Measurements from ENCODE around the gene SMARCD1.
"Not testable (repeated sequence)": the region's sequence is repeated elsewhere in the genome, so short reads cannot be mapped to it uniquely, and the experiment has no call there.

SMARCD1 gene

GRCh38 chr12:50112456-50113218, 27.5 kb downstream of the SMARCD1 start:
- DNase-seq (ENCODE audit: low read depth in 1 of 2, low spot score in 1 of 2) = no peak
- TF ChIP-seq JUND (IDR thresholded peaks at IDR 0.05; ENCODE audit: low read depth) = no peak

DNA sequence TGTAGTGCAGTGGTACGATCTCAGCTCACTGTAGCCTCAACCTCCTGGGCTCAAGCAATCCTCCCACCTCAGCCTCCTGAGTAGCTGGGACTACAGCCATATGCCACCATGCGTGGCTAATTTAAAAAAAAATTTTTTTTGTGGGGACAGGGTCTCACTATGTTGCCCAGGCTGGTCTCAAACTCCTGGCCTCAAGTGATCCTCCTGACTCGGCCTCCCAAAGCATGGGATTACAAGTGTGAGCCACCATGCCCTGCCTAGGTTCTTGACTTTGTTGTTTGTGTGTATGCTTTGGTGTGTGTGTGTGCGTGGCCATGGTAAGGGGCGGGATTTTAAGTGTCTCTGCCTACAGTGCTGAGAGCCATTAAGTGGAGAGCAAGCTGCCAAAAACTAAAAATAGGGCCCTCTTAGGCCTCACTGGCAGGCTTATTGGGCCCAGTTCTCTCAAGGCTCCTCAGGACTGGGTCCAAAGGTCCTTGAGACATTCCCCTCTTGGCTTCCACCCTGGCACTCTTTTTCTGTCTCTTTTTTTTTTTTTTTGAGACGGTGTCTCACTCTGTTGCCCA, 32.0 kb downstream of the SMARCD1 start:
- no peak for DNase-seq (ENCODE audit: low read depth in 1 of 2, low spot score in 1 of 2)
- no peak for TF ChIP-seq JUND (IDR thresholded peaks at IDR 0.05; ENCODE audit: low read depth)
- in situ Hi-C loops (cut with HindIII; ENCODE audit: low pct_unique_long_range_greater_than_20kb, low sequenced_read_pairs) = no loop called here

More at GRCh38 chr12:50112456-50113218, 27.5 kb downstream of the SMARCD1 start:
- in situ Hi-C loops (cut with HindIII; ENCODE audit: low pct_unique_long_range_greater_than_20kb, low sequenced_read_pairs) = no loop called here

- in situ Hi-C loops (cut with HindIII; ENCODE audit: low pct_unique_long_range_greater_than_20kb, low sequenced_read_pairs) = no loop called here
These were observed 34.2 kb downstream of the SMARCD1 start for GRCh38 chr12:50119387-50119786.

GRCh38 chr12:50120521-50120920, 35.4 kb downstream of the SMARCD1 start:
- in situ Hi-C loops (cut with HindIII; ENCODE audit: low pct_unique_long_range_greater_than_20kb, low sequenced_read_pairs) = no loop called here
- no peak for TF ChIP-seq JUND (IDR thresholded peaks at IDR 0.05; ENCODE audit: low read depth)
- no peak for DNase-seq (ENCODE audit: low read depth in 1 of 2, low spot score in 1 of 2)

More at GRCh38 chr12:50119387-50119786, 34.2 kb downstream of the SMARCD1 start:
- no peak for DNase-seq (ENCODE audit: low read depth in 1 of 2, low spot score in 1 of 2)
- TF ChIP-seq JUND (IDR thresholded peaks at IDR 0.05; ENCODE audit: low read depth) = no peak

DNA sequence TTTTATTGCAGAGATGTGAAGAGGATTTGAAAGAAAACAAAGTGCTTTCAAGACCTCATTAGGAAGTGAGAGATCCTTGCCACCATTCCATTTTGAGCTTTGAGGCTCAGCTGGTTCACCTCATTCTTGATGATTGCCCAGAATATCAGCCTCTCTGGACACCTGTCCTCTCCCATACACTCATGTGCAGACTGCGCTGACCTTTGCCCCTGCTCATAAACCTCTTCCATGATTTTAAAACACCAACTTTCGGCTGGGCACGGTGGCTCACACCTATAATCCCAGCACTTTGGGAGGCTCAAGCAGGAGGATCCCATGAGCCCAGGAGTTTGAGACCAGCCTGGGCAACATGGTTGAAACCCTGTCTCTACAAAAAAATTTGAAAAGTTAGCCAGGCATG, 35.8 kb downstream of the SMARCD1 start:
- DNase-seq (ENCODE audit: low read depth in 1 of 2, low spot score in 1 of 2) = no peak
- TF ChIP-seq JUND (IDR thresholded peaks at IDR 0.05; ENCODE audit: low read depth) = no peak
- in situ Hi-C loops (cut with HindIII; ENCODE audit: low pct_unique_long_range_greater_than_20kb, low sequenced_read_pairs) = no loop called here

DNA sequence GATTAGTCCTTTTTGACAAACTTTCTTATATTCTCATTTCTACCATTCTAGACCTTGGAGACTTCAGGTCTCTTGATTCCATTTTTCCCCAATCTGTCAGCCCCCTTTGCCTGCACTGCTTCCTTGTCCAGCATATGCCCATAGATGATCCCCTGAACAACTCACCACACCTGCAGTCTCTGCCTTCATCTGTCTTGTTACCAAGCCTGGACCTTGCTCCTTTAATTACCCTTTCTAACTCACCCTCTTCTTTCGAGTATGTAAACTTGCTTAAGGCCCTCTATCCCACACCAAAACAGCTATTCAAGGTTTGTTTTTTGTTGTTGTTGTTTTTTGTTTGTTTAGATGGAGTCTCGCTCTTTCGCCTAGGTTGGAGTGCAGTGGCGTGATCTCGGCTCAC, 36.5 kb downstream of the SMARCD1 start:
- DNase-seq (ENCODE audit: low read depth in 1 of 2, low spot score in 1 of 2) = no peak
- TF ChIP-seq JUND (IDR thresholded peaks at IDR 0.05; ENCODE audit: low read depth) = no peak
- in situ Hi-C loops (cut with HindIII; ENCODE audit: low pct_unique_long_range_greater_than_20kb, low sequenced_read_pairs) = no loop called here

- no peak for TF ChIP-seq JUND (IDR thresholded peaks at IDR 0.05; ENCODE audit: low read depth)
- in situ Hi-C loops (cut with HindIII; ENCODE audit: low pct_unique_long_range_greater_than_20kb, low sequenced_read_pairs) = no loop called here
- no peak for DNase-seq (ENCODE audit: low read depth in 1 of 2, low spot score in 1 of 2)
These were observed 38.1 kb downstream of the SMARCD1 start for GRCh38 chr12:50123203-50123602.

GRCh38 chr12:50127546-50127945, 42.4 kb downstream of the SMARCD1 start:
- no peak for DNase-seq (ENCODE audit: low read depth in 1 of 2, low spot score in 1 of 2)
- TF ChIP-seq JUND (IDR thresholded peaks at IDR 0.05; ENCODE audit: low read depth) = no peak
- in situ Hi-C loops (cut with HindIII; ENCODE audit: low pct_unique_long_range_greater_than_20kb, low sequenced_read_pairs) = no loop called here

DNA sequence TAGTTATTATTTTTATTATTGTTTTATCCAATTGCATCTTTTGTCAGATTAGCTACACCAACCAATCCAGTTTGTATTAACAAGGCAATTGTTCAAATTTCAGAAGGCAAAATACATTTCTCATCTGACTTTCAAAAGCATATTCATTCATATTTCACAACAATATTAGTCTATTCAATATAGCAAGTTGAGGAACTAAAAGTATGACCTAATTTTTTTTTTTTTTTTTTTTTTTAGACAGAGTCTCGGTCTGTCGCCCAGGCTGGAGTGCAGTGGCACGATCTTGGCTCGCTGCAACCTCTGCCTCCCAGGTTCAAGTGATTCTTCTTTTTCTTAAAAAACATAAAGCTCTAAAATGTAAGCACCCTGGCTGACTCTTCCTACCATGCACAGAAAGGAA, 44.1 kb downstream of the SMARCD1 start:
- in situ Hi-C loops (cut with HindIII; ENCODE audit: low pct_unique_long_range_greater_than_20kb, low sequenced_read_pairs) = no loop called here

DNA sequence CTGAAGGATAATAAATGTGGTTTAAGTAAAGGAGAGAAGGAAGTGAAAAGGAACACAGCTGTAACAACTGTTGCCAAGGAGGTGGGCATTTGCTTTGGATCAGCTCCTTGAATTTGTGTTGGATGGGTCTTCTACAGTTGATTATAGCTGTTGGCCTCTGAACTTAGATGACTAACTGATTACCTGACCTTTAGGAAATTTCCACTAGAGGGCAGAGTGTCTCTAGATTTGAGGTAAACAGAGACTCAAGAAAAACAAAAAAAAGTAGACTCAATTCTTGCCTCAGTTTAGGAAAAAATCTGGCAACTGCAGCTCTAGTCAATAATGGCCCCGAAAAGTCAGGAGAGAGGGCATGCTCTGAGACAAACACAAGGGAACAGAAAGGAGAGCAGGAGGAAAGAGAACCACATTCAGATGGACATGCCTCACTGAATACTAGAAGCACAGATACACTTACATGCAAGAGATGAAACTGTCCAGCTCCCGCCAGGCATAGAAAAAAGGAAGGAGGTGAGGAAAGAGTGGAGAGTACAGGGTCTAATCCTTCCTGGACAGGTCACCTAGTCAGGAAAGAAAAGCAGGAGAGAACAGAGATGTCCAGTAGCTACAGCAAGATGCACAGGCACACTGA, 47.5 kb downstream of the SMARCD1 start:
- DNase-seq (ENCODE audit: low read depth in 1 of 2, low spot score in 1 of 2) = peak; percentile 29 to 64
- no peak for TF ChIP-seq JUND (IDR thresholded peaks at IDR 0.05; ENCODE audit: low read depth)
- in situ Hi-C loops (cut with HindIII; ENCODE audit: low pct_unique_long_range_greater_than_20kb, low sequenced_read_pairs) = no loop called here

More for the DNA sequence above, 44.1 kb downstream of the SMARCD1 start:
- TF ChIP-seq JUND (IDR thresholded peaks at IDR 0.05; ENCODE audit: low read depth) = no peak
- no peak for DNase-seq (ENCODE audit: low read depth in 1 of 2, low spot score in 1 of 2)

DNA sequence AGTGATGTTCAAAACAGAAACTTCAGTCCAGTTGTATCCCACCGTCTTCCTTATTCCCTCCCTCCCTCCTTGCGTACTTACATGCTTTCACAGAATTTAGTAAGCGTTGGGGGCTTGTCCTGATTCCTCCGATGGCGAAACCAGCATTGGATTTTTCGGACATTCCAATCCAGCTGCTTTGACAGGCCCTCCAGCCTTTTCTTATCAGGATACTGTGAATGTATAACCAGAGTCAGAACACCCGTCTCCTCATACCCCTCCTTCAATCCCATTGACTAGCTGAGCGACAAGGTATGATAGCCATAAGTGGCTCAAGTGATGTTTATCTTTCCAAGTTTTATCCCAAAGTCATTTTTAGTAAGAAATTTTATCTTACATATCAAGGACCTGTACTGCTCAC, 57.9 kb downstream of the SMARCD1 start:
- no peak for TF ChIP-seq JUND (IDR thresholded peaks at IDR 0.05; ENCODE audit: low read depth)
- in situ Hi-C loops (cut with HindIII; ENCODE audit: low pct_unique_long_range_greater_than_20kb, low sequenced_read_pairs) = no loop called here
- DNase-seq (ENCODE audit: low read depth in 1 of 2, low spot score in 1 of 2) = no peak

DNA sequence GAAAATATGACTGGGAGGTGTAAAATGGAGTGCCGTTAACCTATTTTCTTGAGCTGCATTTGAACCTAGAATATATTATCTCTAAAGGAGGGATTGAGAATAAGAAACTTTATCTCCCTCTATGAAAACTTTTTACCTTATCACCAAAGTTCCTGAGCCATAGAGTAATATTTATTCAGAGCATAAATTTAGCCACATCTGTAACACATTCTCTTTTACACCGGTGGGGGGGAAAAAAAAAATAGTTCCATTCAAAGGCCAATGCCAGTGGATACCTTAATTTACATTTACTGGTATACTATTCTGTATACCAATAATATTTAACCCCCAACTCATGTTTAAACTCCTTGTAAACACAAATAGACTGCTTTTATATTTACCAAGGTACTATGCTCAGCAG, 60.3 kb downstream of the SMARCD1 start:
- in situ Hi-C loops (cut with HindIII; ENCODE audit: low pct_unique_long_range_greater_than_20kb, low sequenced_read_pairs) = no loop called here
- no peak for TF ChIP-seq JUND (IDR thresholded peaks at IDR 0.05; ENCODE audit: low read depth)
- DNase-seq (ENCODE audit: low read depth in 1 of 2, low spot score in 1 of 2) = no peak

DNA sequence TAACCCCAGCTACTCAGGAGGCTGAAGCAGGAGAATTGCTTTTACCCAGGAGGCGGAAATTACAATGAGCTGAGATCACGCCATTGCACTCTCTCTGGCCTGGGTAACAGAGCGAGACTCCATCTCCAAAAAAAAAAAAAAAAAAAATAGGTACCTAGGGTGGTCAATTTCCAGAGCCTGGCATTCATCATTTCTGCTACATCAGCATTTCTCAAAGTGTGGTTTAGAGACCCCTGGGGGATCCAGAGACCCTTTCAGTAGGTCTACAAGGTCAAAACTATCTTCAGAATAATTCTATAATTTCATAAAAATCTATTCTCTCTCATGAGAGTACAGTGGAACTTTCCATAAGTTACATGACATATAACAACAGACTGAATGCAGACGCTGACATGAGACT, 62.1 kb downstream of the SMARCD1 start:
- DNase-seq (ENCODE audit: low read depth in 1 of 2, low spot score in 1 of 2) = no peak
- in situ Hi-C loops (cut with HindIII; ENCODE audit: low pct_unique_long_range_greater_than_20kb, low sequenced_read_pairs) = no loop called here
- TF ChIP-seq JUND (IDR thresholded peaks at IDR 0.05; ENCODE audit: low read depth) = no peak

- DNase-seq (ENCODE audit: low read depth in 1 of 2, low spot score in 1 of 2); in situ Hi-C loops (cut with HindIII; ENCODE audit: low pct_unique_long_range_greater_than_20kb, low sequenced_read_pairs): not testable (repeated sequence)
These were observed 62.9 kb downstream of the SMARCD1 start for GRCh38 chr12:50148011-50148410.
